H1 (cell line): ENCODE results near the gene TOM1L2. TPM values are rescaled to one million over a fixed set of nuclear protein-coding genes. Genes with fewer than 3 reads are reported as not detected.

Experiments
- CTCF ChIA-PET: fragments of 300-600 bp; sonication (Branson Sonifier 250); formaldehyde crosslinking; loops from one replicate; lab custom pipeline; 2021; ENCODE audit not compliant: partially characterized antibody; lab: Charles Lee
- POLR2A ChIA-PET: fragments of 300-600 bp; sonication (Branson Sonifier 250); formaldehyde crosslinking; loops from one replicate; lab custom pipeline; 2021; ENCODE audit warnings: inconsistent platforms; ENCODE audit not compliant: partially characterized antibody; lab: Charles Lee
- DNase-seq, 2 experiments: peaks; one replicate each; pipeline versions ENCODE4 v3.0.0 to v3.0.0-alpha.2; 2010 to 2022; ENCODE audit warnings: low spot score in 2 of 2, low read depth in 1 of 2, mixed read lengths in 1 of 2
- FAIRE-seq: peaks from 2 replicates; lab custom pipeline; 2011; peaks lifted over from hg19 to GRCh38; lab: Jason Lieb, UNC
- H2AFZ ChIP-seq: 2 replicates; pipeline ENCODE4 v1.8.1; 2012; ENCODE audit warnings: low read length, inconsistent platforms
- H2AK5ac ChIP-seq: 2 replicates; pipeline ENCODE4 v1.6.1; 2013; ENCODE audit warnings: low read depth, low read length
- H2BK120ac ChIP-seq: replicated peaks from 2 replicates; pipeline ENCODE3; 2013; ENCODE audit warnings: low read depth, low read length, inconsistent platforms
- H2BK12ac ChIP-seq: 2 replicates; pipeline ENCODE4 v1.6.1; 2013; ENCODE audit warnings: low read depth, low read length
- H2BK15ac ChIP-seq: 2 replicates; pipeline ENCODE4 v1.6.1; 2013; ENCODE audit warnings: low read length
- H2BK20ac ChIP-seq: 2 replicates; pipeline ENCODE4 v1.6.1; 2013; ENCODE audit warnings: low read length
- H2BK5ac ChIP-seq: 2 replicates; pipeline ENCODE4 v1.6.1; 2013; ENCODE audit warnings: low read depth, low read length
- H3K14ac ChIP-seq: 2 replicates; pipeline ENCODE4 v1.6.1; 2013; ENCODE audit warnings: inconsistent platforms; ENCODE audit not compliant: insufficient read length
- H3K18ac ChIP-seq: 2 replicates; pipeline ENCODE4 v1.6.1; 2013; ENCODE audit warnings: low read length; ENCODE audit errors: extremely low read depth
- H3K23ac ChIP-seq: 2 replicates; pipeline ENCODE4 v1.6.1; 2013; ENCODE audit warnings: inconsistent platforms; ENCODE audit not compliant: insufficient read length
- H3K23me2 ChIP-seq: 2 replicates; pipeline ENCODE4 v1.6.1; 2013; ENCODE audit warnings: low read depth, low read length
- H3K27ac ChIP-seq: 2 replicates; pipeline ENCODE4 v1.6.1; 2011; ENCODE audit warnings: low read depth, low read length, inconsistent platforms
- H3K27me3 ChIP-seq, 4 experiments: replicated peaks in 1 of 4; 1 replicate in 1 of 4; 2 replicates in 3 of 4; pipeline versions ENCODE4 v1.6.1 to v1.8.1; 2011 to 2013; ENCODE audit warnings: low read length in 3 of 4, mild to moderate bottlenecking in 3 of 4, inconsistent platforms in 2 of 4, mixed read lengths in 2 of 4, moderate library complexity in 1 of 4; ENCODE audit not compliant: control insufficient read depth in 3 of 4, insufficient read depth in 3 of 4; ENCODE audit errors: extremely low read depth in 1 of 4
- H3K36me3 ChIP-seq, 4 experiments: 2 replicates each; pipeline versions ENCODE4 v1.6.1 to v1.8.1; 2011 to 2013; ENCODE audit warnings: mild to moderate bottlenecking in 4 of 4, low read length in 3 of 4, moderate library complexity in 2 of 4, control low read depth in 1 of 4, inconsistent platforms in 1 of 4; ENCODE audit not compliant: insufficient read depth in 4 of 4, control insufficient read depth in 2 of 4
- H3K4ac ChIP-seq: replicated peaks from 2 replicates; pipeline ENCODE3; 2013; ENCODE audit warnings: low read length, low read depth, mixed read lengths, inconsistent platforms; ENCODE audit not compliant: insufficient read length
- H3K4me1 ChIP-seq, 4 experiments: replicated peaks in 1 of 4; 1 replicate in 1 of 4; 2 replicates in 3 of 4; pipeline versions ENCODE4 v1.6.1 to v1.8.1; 2011 to 2013; ENCODE audit warnings: low read length in 3 of 4, inconsistent platforms in 2 of 4, mixed read lengths in 1 of 4; ENCODE audit not compliant: insufficient read depth in 4 of 4, control insufficient read depth in 3 of 4
- H3K4me2 ChIP-seq, 2 experiments: 2 replicates each; pipeline versions ENCODE4 v1.6.1 to v1.8.1; 2011 to 2013; ENCODE audit warnings: low read depth in 2 of 2, low read length in 2 of 2, control low read depth in 1 of 2, inconsistent platforms in 1 of 2, mild to moderate bottlenecking in 1 of 2; ENCODE audit not compliant: insufficient read depth in 1 of 2
- H3K4me3 ChIP-seq, 4 experiments: fragments of 200-600, 300-600 bp in 1 of 4; sonication (generic), shearing (Covaris generic), sonication (Bioruptor Twin) in 1 of 4; 2 replicates each; pipeline versions ENCODE4 v1.5.1 to v1.8.1; 2011 to 2016; ENCODE audit warnings: low read length in 4 of 4, low read depth in 3 of 4, control low read depth in 2 of 4, inconsistent platforms in 2 of 4, mild to moderate bottlenecking in 2 of 4, mixed read lengths in 1 of 4, moderate library complexity in 1 of 4; ENCODE audit not compliant: insufficient read depth in 2 of 4; ENCODE audit errors: extremely low read depth in 1 of 4
- H3K56ac ChIP-seq: replicated peaks from 2 replicates; pipeline ENCODE3; 2013; ENCODE audit warnings: low read depth, mild to moderate bottlenecking, mixed read lengths, low read length, inconsistent platforms; ENCODE audit not compliant: insufficient read length
- H3K79me1 ChIP-seq: 2 replicates; pipeline ENCODE4 v1.6.1; 2013; ENCODE audit warnings: low read depth, low read length, control low read depth
- H3K79me2 ChIP-seq, 2 experiments: 2 replicates each; pipeline versions ENCODE4 v1.6.1 to v1.8.1; 2012 to 2013; ENCODE audit warnings: low read length in 2 of 2, mild to moderate bottlenecking in 2 of 2, inconsistent platforms in 1 of 2; ENCODE audit not compliant: insufficient read depth in 2 of 2, control insufficient read depth in 1 of 2
- H3K9ac ChIP-seq, 4 experiments: replicated peaks in 1 of 4; 1 replicate in 1 of 4; 2 replicates in 3 of 4; pipeline versions ENCODE4 v1.6.1 to v1.8.1; 2011 to 2013; ENCODE audit warnings: low read depth in 3 of 4, low read length in 3 of 4, control low read depth in 2 of 4, mild to moderate bottlenecking in 2 of 4, moderate library complexity in 2 of 4, inconsistent platforms in 1 of 4; ENCODE audit errors: extremely low read depth in 1 of 4
- H3K9me3 ChIP-seq, 2 experiments: 2 replicates each; pipeline versions ENCODE4 v1.6.1 to v1.8.1; 2012 to 2013; ENCODE audit warnings: mild to moderate bottlenecking in 2 of 2, moderate library complexity in 2 of 2, control low read depth in 1 of 2, inconsistent platforms in 1 of 2, low read depth in 1 of 2, low read length in 1 of 2, mixed read lengths in 1 of 2; ENCODE audit not compliant: insufficient read depth in 2 of 2
- H4K20me1 ChIP-seq, 2 experiments: replicated peaks in 1 of 2; 2 replicates each; pipeline versions ENCODE3 to v1.8.1; 2011 to 2013; ENCODE audit warnings: inconsistent platforms in 2 of 2, low read length in 2 of 2, mild to moderate bottlenecking in 1 of 2; ENCODE audit not compliant: insufficient read depth in 2 of 2, control insufficient read depth in 1 of 2
- H4K5ac ChIP-seq: 2 replicates; pipeline ENCODE4 v1.6.1; 2013; ENCODE audit warnings: low read length, low read depth, mixed read lengths, inconsistent platforms; ENCODE audit not compliant: insufficient read length
- H4K8ac ChIP-seq: 2 replicates; pipeline ENCODE4 v1.8.0; 2013; ENCODE audit warnings: mild to moderate bottlenecking, moderate library complexity, low read length, inconsistent platforms; ENCODE audit not compliant: insufficient read depth; ENCODE audit errors: extremely low read depth
- H4K91ac ChIP-seq: replicated peaks from 2 replicates; pipeline ENCODE3; 2013; ENCODE audit warnings: low read length, mixed read lengths, inconsistent platforms; ENCODE audit not compliant: insufficient read length
- BCL11A ChIP-seq, 2 experiments: IDR thresholded peaks; one replicate each; pipeline ENCODE4 v1.6.1; 2011; ENCODE audit warnings: low read depth in 2 of 2, low read length in 2 of 2, mild to moderate bottlenecking in 2 of 2
- WGBS, 2 experiments: shearing (Covaris generic) in 1 of 2; methylation state at CpG; one replicate each; pipeline versions ENCODE4 v1.1.6 to v1.1.7; 2013 to 2015; ENCODE audit warnings: low lambda C conversion rate in 2 of 2, mixed read lengths in 2 of 2, inconsistent platforms in 1 of 2, low coverage in 1 of 2, missing lambda C conversion rate in 1 of 2; ENCODE audit not compliant: insufficient replicate concordance in 2 of 2, insufficient coverage in 1 of 2, insufficient read length in 1 of 2; ENCODE audit errors: extremely low coverage in 1 of 2, missing lambda C conversion rate in 1 of 2; 5-methylcytosine and 5-hydroxymethylcytosine counted together
- polyA plus RNA-seq, 7 experiments: library from polyadenylated mRNA; depleted of rRNA in 3 of 7; stranded (reverse) in 5 of 7; unstranded in 2 of 7; fragments of >200 nt in 5 of 7; fragments of 200-250 nt in 2 of 7; gene quantifications; 1 replicate in 5 of 7; 2 replicates in 1 of 7; 4 replicates in 1 of 7; pipeline versions ENCODE4 v1.2.1 to v1.2.3, GENCODE V29; 2011 to 2013; ENCODE audit warnings: missing spikeins in 2 of 7, mixed read lengths in 2 of 7
- total RNA-seq: library from RNA; stranded (reverse); fragmentation: NEBNext Ultra II Directional; extraction: Animal tissue kit (Norgen Biotek cat#: 25700); gene quantifications from 2 replicates; pipeline ENCODE4 v1.2.1, GENCODE V29; 2021
- TF ChIP-seq, protein P1 (sequence below): IDR thresholded peaks from 2 replicates; pipeline ENCODE4 v1.6.1; 2012; ENCODE audit warnings: low read length, inconsistent platforms

TOM1L2 gene
- total and polyA plus RNA-seq, 2 of the 8 experiments (the other 6 are each of a cell fraction or from before 2014, with no cell fraction given): 2.0 to 3.4 TPM

GRCh38 chr17:17944743-17945142, 27.5 kb downstream of the TOM1L2 start:
- no peaks in the 10 kb centered on the region for H4K20me1 ChIP-seq
- no peak overlapping the region for H4K91ac ChIP-seq
- WGBS, 2 experiments: 96% methylated on average over 11 of the region's 11 CpGs; no CpG with 5 or more reads in 1 of the 2 experiments
- no peak overlapping the region for H3K27ac ChIP-seq
- H3K23ac ChIP-seq: no peak overlapping the region
- no peak overlapping the region for H3K4me3 ChIP-seq
- H2AK5ac ChIP-seq: no peak overlapping the region
- H3K4ac ChIP-seq: no peak overlapping the region
- no peaks in the 10 kb centered on the region for H3K79me1 ChIP-seq
- no peak overlapping the region for H2BK120ac ChIP-seq
- ChIA-PET POLR2A (interaction anchor here (0.7 to 1.6 kb wide), 4 partner anchors 9 to 18 kb away, joined by 3 to 4 read pairs (median 3); no protein-coding TSS in a partner anchor), CTCF (interaction anchor here (0.9 to 4.3 kb wide), 10 partner anchors 9 to 77 kb away, joined by 3 to 15 read pairs (median 5); no protein-coding TSS in a partner anchor)
- H4K8ac ChIP-seq: no peak overlapping the region
- H3K9me3 ChIP-seq: no peaks in the 10 kb centered on the region
- no peak overlapping the region for H3K18ac ChIP-seq
- H4K5ac ChIP-seq: no peak overlapping the region
- no peaks in the 10 kb centered on the region for H3K27me3 ChIP-seq
- H2BK12ac ChIP-seq: no peak overlapping the region
- no peak overlapping the region for H2BK5ac ChIP-seq
- no peak for TF ChIP-seq BCL11A (IDR thresholded peaks at IDR 0.05; ENCODE audit: low read depth in 2 of 2, low read length in 2 of 2)
- TF ChIP-seq, protein P1, sequence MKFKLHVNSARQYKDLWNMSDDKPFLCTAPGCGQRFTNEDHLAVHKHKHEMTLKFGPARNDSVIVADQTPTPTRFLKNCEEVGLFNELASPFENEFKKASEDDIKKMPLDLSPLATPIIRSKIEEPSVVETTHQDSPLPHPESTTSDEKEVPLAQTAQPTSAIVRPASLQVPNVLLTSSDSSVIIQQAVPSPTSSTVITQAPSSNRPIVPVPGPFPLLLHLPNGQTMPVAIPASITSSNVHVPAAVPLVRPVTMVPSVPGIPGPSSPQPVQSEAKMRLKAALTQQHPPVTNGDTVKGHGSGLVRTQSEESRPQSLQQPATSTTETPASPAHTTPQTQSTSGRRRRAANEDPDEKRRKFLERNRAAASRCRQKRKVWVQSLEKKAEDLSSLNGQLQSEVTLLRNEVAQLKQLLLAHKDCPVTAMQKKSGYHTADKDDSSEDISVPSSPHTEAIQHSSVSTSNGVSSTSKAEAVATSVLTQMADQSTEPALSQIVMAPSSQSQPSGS: no peak
- FAIRE-seq: no peak
- H3K36me3 ChIP-seq: no peaks in the 10 kb centered on the region
- no peak overlapping the region for H3K56ac ChIP-seq
- no peak overlapping the region for H3K9ac ChIP-seq
- H3K79me2 ChIP-seq: no peaks in the 10 kb centered on the region
- H3K14ac ChIP-seq: no peak overlapping the region
- H2BK15ac ChIP-seq: no peak overlapping the region
- H3K4me2 ChIP-seq: no peak overlapping the region
- peaks cover 3 to 16% (median 12%) of the 10 kb centered on the region in 4 experiments for H3K4me1 ChIP-seq
- H2BK20ac ChIP-seq: no peak overlapping the region
- H2AFZ ChIP-seq: no peak overlapping the region
- no peaks in the 10 kb centered on the region for H3K23me2 ChIP-seq
- no peak for DNase-seq
